WTC11 (cell line): ENCODE measurements around the gene GALE. TPM values are rescaled to one million over a fixed set of nuclear protein-coding genes. Genes with fewer than 3 reads are reported as not detected.
A peak's percentile ranks its signal among the peaks of the same experiment; 100 is the strongest.

Experiments used
- ATAC-seq: fragments of 200-7000 bp; cut with Tn5 transposase; 2 replicates; pipeline ENCODE4 v1.10.0; 2021; ENCODE audit warnings: mild to moderate bottlenecking, moderate library complexity
- CTCF ChIA-PET: fragments of 300-600 bp; sonication (Branson Sonifier 250); formaldehyde crosslinking; loops from one replicate; lab custom pipeline; 2021; ENCODE audit warnings: antibody characterized with exemption; lab: Charles Lee
- POLR2A ChIA-PET: fragments of 350-600 bp; sonication (Branson Sonifier 250); formaldehyde crosslinking; loops from one replicate; lab custom pipeline; 2021; ENCODE audit warnings: antibody characterized with exemption; lab: Charles Lee
- DNase-seq: peaks from one replicate; pipeline ENCODE4 v3.0.0; 2021; ENCODE audit warnings: low spot score
- H3K27ac Mint-ChIP-seq: 2 replicates; pipeline ENCODE4 v1.8.0; 2021; ENCODE audit warnings: mixed read lengths
- H3K27me3 Mint-ChIP-seq: 2 replicates; pipeline ENCODE4 v1.8.0; 2021; ENCODE audit warnings: low read depth, mild to moderate bottlenecking, moderate library complexity, mixed read lengths
- H3K36me3 Mint-ChIP-seq: 2 replicates; pipeline ENCODE4 v1.8.0; 2021; ENCODE audit warnings: mixed read lengths
- H3K4me1 Mint-ChIP-seq: 2 replicates; pipeline ENCODE4 v1.8.0; 2022; ENCODE audit warnings: mixed read lengths
- H3K4me3 Mint-ChIP-seq: 2 replicates; pipeline ENCODE4 v1.8.0; 2021; ENCODE audit warnings: mild to moderate bottlenecking, moderate library complexity, mixed read lengths
- H3K9me3 Mint-ChIP-seq: 2 replicates; pipeline ENCODE4 v1.8.0; 2021; ENCODE audit warnings: mixed read lengths
- ATF2 ChIP-seq: sonication (generic); formaldehyde crosslinking; IDR thresholded peaks from 2 replicates; pipeline ENCODE4 v1.8.1; 2022; ENCODE audit warnings: low read depth, missing genetic modification reagents, borderline replicate concordance
- ATF3 ChIP-seq: sonication (generic); formaldehyde crosslinking; conservative IDR thresholded peaks from 2 replicates; pipeline ENCODE4 v1.8.1; 2022; ENCODE audit warnings: mild to moderate bottlenecking, missing genetic modification reagents
- CBFB ChIP-seq: sonication (generic); formaldehyde crosslinking; IDR thresholded peaks from 2 replicates; pipeline ENCODE4 v1.8.1; 2022; ENCODE audit warnings: mild to moderate bottlenecking, low read depth, missing genetic modification reagents
- E2F1 ChIP-seq: sonication (generic); formaldehyde crosslinking; IDR thresholded peaks from 2 replicates; pipeline ENCODE4 v1.8.0; 2022; ENCODE audit warnings: mild to moderate bottlenecking, missing genetic modification reagents
- ELF4 ChIP-seq: sonication (generic); formaldehyde crosslinking; IDR thresholded peaks from 2 replicates; pipeline ENCODE4 v1.8.1; 2022; ENCODE audit warnings: low read depth, mild to moderate bottlenecking, moderate library complexity, missing genetic modification reagents
- ETV6 ChIP-seq: sonication (generic); formaldehyde crosslinking; IDR thresholded peaks from 2 replicates; pipeline ENCODE4 v1.8.1; 2022; ENCODE audit warnings: mild to moderate bottlenecking, missing genetic modification reagents
- GABPB1 ChIP-seq: sonication (generic); formaldehyde crosslinking; IDR thresholded peaks from 2 replicates; pipeline ENCODE4 v1.8.1; 2023; ENCODE audit warnings: mild to moderate bottlenecking, missing genetic modification reagents
- HMGA2 ChIP-seq: fragments of 250-450 bp; sonication (Bioruptor Pico); IDR thresholded peaks from 2 replicates; pipeline ENCODE4 v1.4.0; 2021; ENCODE audit warnings: mild to moderate bottlenecking, moderate library complexity
- HMGXB4 ChIP-seq: sonication (generic); formaldehyde crosslinking; IDR thresholded peaks from 2 replicates; pipeline ENCODE4 v1.8.1; 2023; ENCODE audit warnings: mild to moderate bottlenecking, moderate library complexity, missing genetic modification reagents
- MXD4 ChIP-seq: fragments of 250-450 bp; sonication (Bioruptor Pico); IDR thresholded peaks from 2 replicates; pipeline ENCODE4 v1.8.0; 2021; ENCODE audit warnings: mild to moderate bottlenecking, moderate library complexity, borderline replicate concordance
- NFE2L1 ChIP-seq: sonication (generic); formaldehyde crosslinking; IDR thresholded peaks from 2 replicates; pipeline ENCODE4 v1.8.1; 2023; ENCODE audit warnings: missing genetic modification reagents
- NFYB ChIP-seq: sonication (generic); formaldehyde crosslinking; conservative IDR thresholded peaks from 2 replicates; pipeline ENCODE4 v1.8.0; 2022; ENCODE audit warnings: low read depth, missing genetic modification reagents
- NR1H2 ChIP-seq: sonication (generic); formaldehyde crosslinking; IDR thresholded peaks from 2 replicates; pipeline ENCODE4 v1.9.0; 2021; ENCODE audit warnings: mild to moderate bottlenecking, moderate library complexity, missing genetic modification reagents
- OVOL2 ChIP-seq: fragments of 250-450 bp; sonication (Bioruptor Pico); IDR thresholded peaks from 2 replicates; pipeline ENCODE4 v1.9.0; 2021; ENCODE audit warnings: mild to moderate bottlenecking, borderline replicate concordance
- PRRX2 ChIP-seq: fragments of 250-450 bp; sonication (Bioruptor Pico); IDR thresholded peaks from 2 replicates; pipeline ENCODE4 v1.8.0; 2021; ENCODE audit warnings: mild to moderate bottlenecking
- RELA ChIP-seq: sonication (generic); formaldehyde crosslinking; IDR thresholded peaks from 2 replicates; pipeline ENCODE4 v1.8.1; 2022; ENCODE audit warnings: missing genetic modification reagents, mild to moderate bottlenecking, borderline replicate concordance
- SOX15 ChIP-seq: fragments of 250-450 bp; sonication (Bioruptor Pico); IDR thresholded peaks from 2 replicates; pipeline ENCODE4 v1.9.0; 2021; ENCODE audit warnings: mild to moderate bottlenecking
- STAT6 ChIP-seq: sonication (generic); formaldehyde crosslinking; conservative IDR thresholded peaks from 2 replicates; pipeline ENCODE4 v1.8.1; 2023; ENCODE audit warnings: mild to moderate bottlenecking, low read depth, missing genetic modification reagents, moderate library complexity
- TP53 ChIP-seq: sonication (generic); formaldehyde crosslinking; IDR thresholded peaks from 2 replicates; pipeline ENCODE4 v1.8.1; 2023; ENCODE audit warnings: mild to moderate bottlenecking, missing genetic modification reagents
- ZBTB43 ChIP-seq: sonication (generic); formaldehyde crosslinking; IDR thresholded peaks from 2 replicates; pipeline ENCODE4 v1.8.1; 2023; ENCODE audit warnings: mild to moderate bottlenecking, missing genetic modification reagents
- ZNF317 ChIP-seq: sonication (generic); formaldehyde crosslinking; IDR thresholded peaks from 2 replicates; pipeline ENCODE4 v1.8.1; 2023; ENCODE audit warnings: low read depth, mild to moderate bottlenecking, moderate library complexity, missing genetic modification reagents, borderline replicate concordance
- ZNF396 ChIP-seq: fragments of 250-450 bp; sonication (Bioruptor Pico); IDR thresholded peaks from 2 replicates; pipeline ENCODE4 v1.8.0; 2021; ENCODE audit warnings: mild to moderate bottlenecking, moderate library complexity, borderline replicate concordance
- ZNF532 ChIP-seq: fragments of 250-450 bp; sonication (Bioruptor Pico); IDR thresholded peaks from 2 replicates; pipeline ENCODE4 v1.9.0; 2021; ENCODE audit warnings: mild to moderate bottlenecking, borderline replicate concordance
- total RNA-seq: library from RNA; stranded (reverse); gene quantifications from 3 replicates; pipeline ENCODE4 v1.2.3, GENCODE V29; 2021

Gene GALE
- total RNA-seq, 1 experiment from 2014 or later: 30.3 TPM

GRCh38 chr1:23825076-23825761 lies 24.7 kb upstream of the GALE start, which contains the start of gene HMGCL:
HMGCL (minus strand) TSS chr1:23825429; CDS start chr1:23825415, 14 bp downstream.
- ATAC-seq (peak; percentile 87), DNase-seq (peak; percentile 85)
- peaks cover 8% of the 10 kb centered on the region for H3K4me1 Mint-ChIP-seq
- H3K36me3 Mint-ChIP-seq: no peaks in the 10 kb centered on the region
- H3K27me3 Mint-ChIP-seq: no peaks in the 10 kb centered on the region
- H3K9me3 Mint-ChIP-seq: no peaks in the 10 kb centered on the region
- CTCF ChIA-PET: interaction anchor here (0.6 to 8.1 kb wide), 7 partner anchors 15 to 360 kb away, joined by 3 to 105 read pairs (median 7); no protein-coding TSS in a partner anchor
- peak within 1 kb of the TSS; percentile 95 for H3K27ac Mint-ChIP-seq
- POLR2A ChIA-PET: interaction anchor here (0.6 to 1.0 kb wide), 4 partner anchors 14 to 132 kb away, joined by 3 to 6 read pairs (median 4); partner anchors contain the start of gene GALE
- peak within 1 kb of the TSS; percentile 97 for H3K4me3 Mint-ChIP-seq
- TF ChIP-seq SOX15 (CRISPR knock-in tag) (no peak), TP53 (CRISPR knock-in tag) (no peak), RELA (CRISPR knock-in tag) (no peak; the same call in 1 of the 2 replicates), OVOL2 (CRISPR knock-in tag) (no peak), ZBTB43 (0 out of 2 replicates have a peak, but pooled peaks have one; percentile 55), PRRX2 (CRISPR knock-in tag) (no peak), ETV6 (CRISPR knock-in tag) (peak; percentile 67; the same call in 1 of the 2 replicates), ZNF532 (CRISPR knock-in tag) (no peak), ZNF317 (no peak), ATF3 (no peak), GABPB1 (0 out of 2 replicates have a peak, but pooled peaks have one; percentile 44), NFYB (CRISPR knock-in tag) (no peak), NFE2L1 (no peak), STAT6 (no peak), ATF2 (no peak), NR1H2 (CRISPR knock-in tag) (no peak), HMGXB4 (peak; percentile 83), ELF4 (CRISPR knock-in tag) (no peak), HMGA2 (CRISPR knock-in tag) (no peak), CBFB (no peak), E2F1 (CRISPR knock-in tag) (no peak), MXD4 (CRISPR knock-in tag) (no peak), ZNF396 (CRISPR knock-in tag) (no peak)
